Smooth muscle cell (in vitro differentiated cells): ENCODE measurements around the gene TBX2. TPM values are rescaled to one million over a fixed set of nuclear protein-coding genes. Genes with fewer than 3 reads are reported as not detected.

Experiments used
- DNase-seq: peaks from one replicate; lab custom pipeline; 2025; ENCODE audit not compliant: unreplicated experiment; lab: John Stamatoyannopoulos, UW
- H2AFZ ChIP-seq: fragments of 200-600 bp; sonication (generic); 2 replicates; pipeline ENCODE4 v1.6.0; 2016; ENCODE audit warnings: antibody characterized with exemption, low read depth, mild to moderate bottlenecking
- H3F3A ChIP-seq: fragments of 200-600 bp; sonication (generic); 2 replicates; pipeline ENCODE4 v1.6.0; 2017; ENCODE audit warnings: antibody characterized with exemption, low read depth
- H3K27ac ChIP-seq: fragments of 200-600 bp; sonication (generic); 2 replicates; pipeline ENCODE4 v1.5.1; 2016; ENCODE audit warnings: low read depth, mild to moderate bottlenecking
- H3K27me3 ChIP-seq: fragments of 200-600 bp; sonication (generic); 2 replicates; pipeline ENCODE4 v1.6.1; 2016; ENCODE audit warnings: low read depth, mild to moderate bottlenecking
- H3K36me3 ChIP-seq: fragments of 200-600 bp; sonication (generic); 2 replicates; pipeline ENCODE4 v1.5.1; 2016; ENCODE audit warnings: low read depth
- H3K4me1 ChIP-seq: fragments of 200-600 bp; sonication (generic); 2 replicates; pipeline ENCODE4 v1.5.1; 2016; ENCODE audit warnings: low read depth
- H3K4me2 ChIP-seq: fragments of 200-600 bp; sonication (generic); 2 replicates; pipeline ENCODE4 v1.6.0; 2016; ENCODE audit warnings: mild to moderate bottlenecking
- H3K4me3 ChIP-seq: fragments of 200-600 bp; sonication (generic); 2 replicates; pipeline ENCODE4 v1.5.1; 2016; ENCODE audit warnings: mild to moderate bottlenecking
- H3K79me2 ChIP-seq: fragments of 200-600 bp; sonication (generic); 2 replicates; pipeline ENCODE4 v1.6.0; 2016; ENCODE audit warnings: low read depth, mild to moderate bottlenecking
- H3K9ac ChIP-seq: fragments of 200-600 bp; sonication (generic); 2 replicates; pipeline ENCODE4 v1.6.0; 2016; ENCODE audit warnings: low read depth
- H3K9me3 ChIP-seq: fragments of 200-600 bp; sonication (generic); replicated peaks from 2 replicates; pipeline ENCODE4 v1.5.1; 2016; ENCODE audit warnings: low read depth
- H4K20me1 ChIP-seq: fragments of 200-600 bp; sonication (generic); 2 replicates; pipeline ENCODE4 v1.6.0; 2016; ENCODE audit warnings: low read depth
- WGBS: methylation state at CpG from one replicate; pipeline ENCODE4 v1.1.7; 2016; ENCODE audit warnings: low lambda C conversion rate; 5-methylcytosine and 5-hydroxymethylcytosine counted together
- polyA plus RNA-seq: library from polyadenylated mRNA; unstranded; fragments of >200 nt; fragmentation: Nextera tagmentation; extraction: Ambion mirVana; gene quantifications from 2 replicates; pipeline ENCODE4 v1.2.1, GENCODE V29; 2016
- total RNA-seq: library from RNA; depleted of rRNA; stranded (reverse); fragments of >200 nt; gene quantifications from 2 replicates; pipeline ENCODE4 v1.2.3, GENCODE V29; 2014
- TF ChIP-seq, protein P1 (sequence below): fragments of 200-600 bp; sonication (generic); IDR thresholded peaks from 2 replicates; pipeline ENCODE4 v1.5.1; 2017; ENCODE audit warnings: borderline replicate concordance, mild to moderate bottlenecking, antibody characterized with exemption; ENCODE audit not compliant: insufficient read depth, poor library complexity, severe bottlenecking

TBX2 gene
- total and polyA plus RNA-seq, 2 experiments from 2014 or later, result 46.7 to 146 TPM

- Histone ChIP-seq H3K4me1 (peaks cover 12% of the 10 kb centered on the region), H3K27ac (peak overlapping the region; percentile 71), H3K4me2 (peak overlapping the region; percentile 89), H3K4me3 (peak overlapping the region; percentile 82), H2AFZ (no peak overlapping the region), H3K27me3 (peaks cover 10% of the 10 kb centered on the region), H3F3A (peaks cover 26% of the 10 kb centered on the region), H3K36me3 (no peaks in the 10 kb centered on the region), H3K9me3 (no peaks in the 10 kb centered on the region), H4K20me1 (peaks cover 33% of the 10 kb centered on the region), H3K79me2 (peaks cover 19% of the 10 kb centered on the region), H3K9ac (no peak overlapping the region)
- peak; percentile 80 for DNase-seq
- 12% methylated on average over 46 of the region's 48 CpGs for WGBS
- TF ChIP-seq, protein P1, sequence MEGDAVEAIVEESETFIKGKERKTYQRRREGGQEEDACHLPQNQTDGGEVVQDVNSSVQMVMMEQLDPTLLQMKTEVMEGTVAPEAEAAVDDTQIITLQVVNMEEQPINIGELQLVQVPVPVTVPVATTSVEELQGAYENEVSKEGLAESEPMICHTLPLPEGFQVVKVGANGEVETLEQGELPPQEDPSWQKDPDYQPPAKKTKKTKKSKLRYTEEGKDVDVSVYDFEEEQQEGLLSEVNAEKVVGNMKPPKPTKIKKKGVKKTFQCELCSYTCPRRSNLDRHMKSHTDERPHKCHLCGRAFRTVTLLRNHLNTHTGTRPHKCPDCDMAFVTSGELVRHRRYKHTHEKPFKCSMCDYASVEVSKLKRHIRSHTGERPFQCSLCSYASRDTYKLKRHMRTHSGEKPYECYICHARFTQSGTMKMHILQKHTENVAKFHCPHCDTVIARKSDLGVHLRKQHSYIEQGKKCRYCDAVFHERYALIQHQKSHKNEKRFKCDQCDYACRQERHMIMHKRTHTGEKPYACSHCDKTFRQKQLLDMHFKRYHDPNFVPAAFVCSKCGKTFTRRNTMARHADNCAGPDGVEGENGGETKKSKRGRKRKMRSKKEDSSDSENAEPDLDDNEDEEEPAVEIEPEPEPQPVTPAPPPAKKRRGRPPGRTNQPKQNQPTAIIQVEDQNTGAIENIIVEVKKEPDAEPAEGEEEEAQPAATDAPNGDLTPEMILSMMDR, result peak; percentile 72
Measured at GRCh38 chr17:61410141-61411010, 10.7 kb downstream of the TBX2 start.

GRCh38 chr17:61411011-61411260 is 11.3 kb downstream of the TBX2 start:
- peaks cover 27% of the 10 kb centered on the region for H4K20me1 ChIP-seq
- H3K4me1 ChIP-seq, result peaks cover 12% of the 10 kb centered on the region
- peak overlapping the region; percentile 89 for H2AFZ ChIP-seq
- TF ChIP-seq, protein P1, result no peak
- peak overlapping the region; percentile 47 for H3K9ac ChIP-seq
- H3F3A ChIP-seq, result peaks cover 31% of the 10 kb centered on the region
- peaks cover 15% of the 10 kb centered on the region for H3K79me2 ChIP-seq
- no peaks in the 10 kb centered on the region for H3K36me3 ChIP-seq
- no peaks in the 10 kb centered on the region for H3K9me3 ChIP-seq
- peaks cover 5% of the 10 kb centered on the region for H3K27me3 ChIP-seq
- H3K27ac ChIP-seq, result peak overlapping the region; percentile 71
- WGBS, result 3% methylated on average over 14 of the region's 29 CpGs
- H3K4me2 ChIP-seq, result peak overlapping the region; percentile 89
- peak overlapping the region; percentile 82 for H3K4me3 ChIP-seq
- no peak for DNase-seq

DNA sequence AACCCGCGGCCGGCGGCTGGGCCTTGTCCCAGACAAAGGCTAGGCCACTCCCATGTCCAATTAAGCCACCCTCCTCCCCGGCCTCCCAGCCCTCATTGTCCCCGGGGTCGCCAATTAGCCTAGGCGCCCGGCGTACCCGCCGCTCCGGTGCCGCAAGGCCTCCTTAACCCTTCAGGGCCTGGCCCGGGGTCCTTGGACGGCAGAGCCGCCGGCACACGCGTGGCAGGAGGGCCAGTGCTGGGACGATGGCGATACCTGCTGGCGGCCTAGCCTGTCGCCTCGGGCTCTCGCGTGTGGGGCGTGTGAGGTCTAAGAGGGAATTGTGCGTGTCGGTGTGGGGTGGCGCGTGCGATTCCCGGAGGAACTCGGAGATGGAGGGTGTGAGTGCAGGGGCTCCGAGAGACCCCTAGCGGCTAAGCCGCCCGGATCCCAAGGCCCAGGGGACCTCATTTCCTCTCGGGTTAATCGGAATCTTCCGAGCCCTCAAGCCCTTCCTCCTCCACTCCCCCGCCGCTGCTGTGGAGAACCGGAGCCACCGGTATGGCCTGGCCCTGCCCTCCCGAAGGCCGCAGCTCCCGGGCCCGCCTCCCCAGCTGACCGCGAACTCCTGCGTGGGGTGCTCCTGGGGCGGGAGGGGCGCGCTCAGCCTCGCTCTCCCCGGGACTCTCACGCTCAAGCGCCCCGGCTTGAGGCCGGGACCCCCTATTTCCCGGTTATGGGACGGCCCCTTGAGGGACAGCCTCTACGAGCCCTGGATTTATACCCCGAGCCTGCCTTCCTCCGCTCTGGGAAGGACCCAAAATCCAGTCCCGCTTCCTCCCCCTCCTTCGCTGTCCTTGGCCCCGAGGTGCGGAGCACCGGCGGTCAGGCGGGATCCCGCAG is 11.9 kb downstream of the TBX2 start:
- no peaks in the 10 kb centered on the region for H3K36me3 ChIP-seq
- peak overlapping the region; percentile 89 for H2AFZ ChIP-seq
- DNase-seq, result no peak
- 2% methylated on average over 64 of the region's 75 CpGs for WGBS
- H3K4me1 ChIP-seq, result peaks cover 12% of the 10 kb centered on the region
- peaks cover 21% of the 10 kb centered on the region for H4K20me1 ChIP-seq
- no peaks in the 10 kb centered on the region for H3K9me3 ChIP-seq
- peaks cover 10% of the 10 kb centered on the region for H3K79me2 ChIP-seq
- H3K9ac ChIP-seq, result peak overlapping the region; percentile 63
- peaks cover 31% of the 10 kb centered on the region for H3F3A ChIP-seq
- H3K4me3 ChIP-seq, result peak overlapping the region; percentile 82
- peak overlapping the region; percentile 71 for H3K27ac ChIP-seq
- H3K27me3 ChIP-seq, result no peaks in the 10 kb centered on the region
- TF ChIP-seq, protein P1, result peak; percentile 24
- H3K4me2 ChIP-seq, result peak overlapping the region; percentile 89
